T-helper 1 cell treated with Interleukin-12 subunit alpha and Interleukin-12 subunit beta and Interleukin-4 antibody, amounts not matched to agents 30 ng/mL and 1 ng/mL, for 36 hours (primary cell): ENCODE results near the gene COASY. TPM values are rescaled to one million over a fixed set of nuclear protein-coding genes. Genes with fewer than 3 reads are reported as not detected.

Experiments used
- intact Hi-C: fragments of 100-400 bp; cut with micrococcal nuclease; formaldehyde crosslinking; loops from one replicate; pipeline ENCODE4 v1.15.1; 2024
- total RNA-seq: library from RNA; stranded (reverse); gene quantifications from 2 replicates; pipeline ENCODE4 v1.2.3, GENCODE V29; 2022

Gene COASY
- total RNA-seq, 1 donor from 2014 or later = 74.3 TPM

GRCh38 chr17:42608305-42609181 is 46.6 kb downstream of the COASY start:
- intact Hi-C loops = loop anchor here (1.0 to 5.0 kb wide), 12 partner anchors 31 to 564 kb away; partner anchors contain the start of genes BECN1, COASY, EZH1 and MLX

GRCh38 chr17:42609182-42609813 is 47.4 kb downstream of the COASY start, which contains the start of the genes RETREG3 and TUBG1:
RETREG3 (minus strand) TSS chr17:42609374; CDS start chr17:42609324, 50 bp downstream.
TUBG1 (plus strand) TSS chr17:42609683; CDS start chr17:42609738, 55 bp downstream.
- intact Hi-C loops = loop anchor here (1.0 to 5.0 kb wide), 12 partner anchors 32 to 563 kb away; partner anchors contain the start of genes BECN1, COASY, EZH1 and MLX

- intact Hi-C loops = loop anchor here (1.0 to 5.0 kb wide), 12 partner anchors 33 to 562 kb away; partner anchors contain the start of genes BECN1, COASY, EZH1 and MLX
Observed at GRCh38 chr17:42609814-42610801, 48.2 kb downstream of the COASY start.

GRCh38 chr17:42612013-42612412 is 50.1 kb downstream of the COASY start:
- intact Hi-C loops = no loop called here

- intact Hi-C loops = no loop called here
Observed at GRCh38 chr17:42613699-42614295, 51.8 kb downstream of the COASY start.

Other genes with a start within 250 kb of the COASY start
- gene STAT3, start 173.7 kb upstream of the COASY start, total RNA-seq = 230 and 240 TPM in 2 replicates
- 1.9 TPM in 2 replicates for gene CAVIN1, start 138.9 kb upstream of the COASY start, total RNA-seq
- gene ATP6V0A1, start 103.3 kb upstream of the COASY start, total RNA-seq = 25.3 and 27.7 TPM in 2 replicates
- gene NAGLU, start 25.9 kb upstream of the COASY start, total RNA-seq = 19.6 and 22.2 TPM in 2 replicates
- gene HSD17B1, start 9.2 kb upstream of the COASY start, total RNA-seq = 0.34 and 0.59 TPM in 2 replicates
- gene MLX, start 5.0 kb downstream of the COASY start, total RNA-seq = 72.9 and 75.0 TPM in 2 replicates
- 17.3 and 18.0 TPM in 2 replicates for gene PSMC3IP, start 15.6 kb downstream of the COASY start, total RNA-seq
- gene RETREG3, start 47.2 kb downstream of the COASY start, total RNA-seq = 73.4 and 75.5 TPM in 2 replicates
- gene TUBG1, start 47.5 kb downstream of the COASY start, total RNA-seq = 54.7 and 60.5 TPM in 2 replicates
- 8.1 and 9.4 TPM in 2 replicates for gene TUBG2, start 97.1 kb downstream of the COASY start, total RNA-seq
- gene PLEKHH3, start 114.8 kb downstream of the COASY start, total RNA-seq = 0.61 and 1.8 TPM in 2 replicates
- 0.81 and 1.0 TPM in 2 replicates for gene CCR10, start 119.7 kb downstream of the COASY start, total RNA-seq
- 2.2 and 2.8 TPM in 2 replicates for gene CNTNAP1, start 120.4 kb downstream of the COASY start, total RNA-seq
- gene EZH1, start 182.9 kb downstream of the COASY start, total RNA-seq = 49.8 and 54.7 TPM in 2 replicates
- not detected in 2 replicates for gene RAMP2, start 199.1 kb downstream of the COASY start, total RNA-seq
- 59.0 and 65.1 TPM in 2 replicates for gene VPS25, start 211.3 kb downstream of the COASY start, total RNA-seq
- gene WNK4, start 218.5 kb downstream of the COASY start, total RNA-seq = 0.15 and 0.22 TPM in 2 replicates
- gene COA3, start 236.6 kb downstream of the COASY start, total RNA-seq = 48.1 and 49.5 TPM in 2 replicates
- gene CNTD1, start 236.7 kb downstream of the COASY start, total RNA-seq = not detected in 2 replicates